HG02571 (cell line): ENCODE results near the gene OTUB2.

Experiments
- ATAC-seq: cut with Tn5 transposase; IDR thresholded peaks from one replicate; pipeline ENCODE4 v1.9.1; 2021; ENCODE audit warnings: mild to moderate bottlenecking, moderate library complexity; ENCODE audit not compliant: unreplicated experiment

The OTUB2 gene

DNA sequence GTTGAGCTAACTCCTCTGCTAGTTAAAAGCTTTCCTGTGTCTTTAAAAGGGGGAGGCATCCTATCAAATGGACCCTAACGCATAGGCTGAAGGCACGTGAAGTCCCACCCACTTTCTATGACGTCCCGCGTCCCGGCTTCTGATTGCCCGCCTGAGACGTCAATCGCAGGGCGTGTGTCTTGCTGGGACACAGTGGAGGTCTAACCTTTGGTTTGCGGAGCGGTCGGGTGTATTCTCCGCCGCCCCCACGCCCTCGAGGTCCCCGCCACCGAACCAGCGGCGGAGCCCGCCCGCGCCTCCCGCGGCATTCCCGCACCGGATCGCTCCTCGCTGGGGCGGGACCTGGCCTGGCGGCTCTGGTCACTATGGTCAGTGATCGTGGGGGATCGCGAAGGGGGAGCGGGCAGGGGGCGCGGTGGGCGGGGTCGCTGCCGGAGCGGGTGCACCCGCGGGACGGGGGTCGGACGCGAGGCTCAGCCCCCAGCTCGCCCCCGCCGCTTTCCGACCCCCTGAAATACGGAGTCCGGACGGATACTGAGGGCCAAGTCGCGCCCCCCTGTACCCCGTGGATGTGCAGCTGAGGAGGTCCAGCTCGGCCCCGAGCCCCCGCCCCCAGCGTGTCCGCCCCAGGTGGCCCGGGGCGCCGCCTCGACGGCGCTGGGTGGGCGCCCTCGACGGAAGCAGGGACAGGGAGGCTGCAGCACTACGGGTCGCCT lies at the start of gene OTUB2:
Gene OTUB2, plus strand, starts transcription at position 168 of the 716 bp plus-strand sequence. Its CDS starts 198 bp downstream, at position 366.
- peak; percentile 98 for ATAC-seq

DNA sequence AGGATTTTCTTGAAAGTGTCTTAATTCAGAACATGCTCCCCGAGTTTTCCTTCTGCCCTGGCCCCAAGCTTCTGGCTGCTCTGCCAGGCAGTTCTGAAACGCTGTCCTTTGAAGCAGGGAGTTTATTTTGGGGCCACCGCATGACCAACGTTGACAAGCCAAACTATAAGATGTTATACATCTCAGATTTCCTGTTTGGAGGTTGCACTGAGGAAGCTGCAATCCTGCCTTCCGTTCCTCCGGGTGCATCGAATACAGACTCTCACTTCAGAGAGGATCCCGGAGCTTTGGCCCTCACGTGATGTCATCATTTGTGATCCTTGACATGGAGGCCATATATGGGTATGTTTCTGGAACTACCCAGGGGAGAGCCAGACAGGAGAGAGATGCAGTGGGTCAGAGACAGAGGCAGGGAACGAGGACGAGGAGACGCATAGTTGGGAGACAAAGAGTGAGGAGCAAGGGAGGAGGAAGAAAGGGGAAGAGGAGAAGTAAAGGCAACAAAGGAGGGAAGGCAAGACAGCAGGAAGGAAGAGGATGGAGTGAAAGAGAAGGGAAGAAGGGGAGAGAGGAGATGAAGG lies 49.6 kb upstream of the OTUB2 start, which contains the start of gene ASB2:
Gene ASB2, minus strand, starts transcription at position 94 of the 581 bp plus-strand sequence. CDS start 12,031 bp downstream, outside the sequence.
- ATAC-seq = peak; percentile 1

DNA sequence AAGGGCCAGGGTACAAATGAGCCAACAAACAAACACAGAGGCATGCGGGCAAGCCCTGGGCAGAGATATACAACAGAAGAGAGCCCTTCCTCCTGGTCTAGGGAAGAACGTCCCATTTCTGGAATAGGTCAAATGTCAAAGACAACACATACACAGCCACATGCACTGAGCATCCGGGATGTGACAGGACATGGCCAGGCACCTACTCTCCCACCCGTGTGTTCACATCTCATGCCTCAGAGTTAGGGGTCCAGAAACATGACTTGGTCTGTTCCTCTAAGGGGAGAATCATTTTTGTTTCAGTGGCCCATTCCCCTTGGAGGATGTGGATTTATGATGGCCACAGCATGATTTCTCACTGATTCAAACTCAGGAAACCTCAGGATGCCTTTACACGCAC lies 49.0 kb upstream of the OTUB2 start:
- no peak for ATAC-seq

DNA sequence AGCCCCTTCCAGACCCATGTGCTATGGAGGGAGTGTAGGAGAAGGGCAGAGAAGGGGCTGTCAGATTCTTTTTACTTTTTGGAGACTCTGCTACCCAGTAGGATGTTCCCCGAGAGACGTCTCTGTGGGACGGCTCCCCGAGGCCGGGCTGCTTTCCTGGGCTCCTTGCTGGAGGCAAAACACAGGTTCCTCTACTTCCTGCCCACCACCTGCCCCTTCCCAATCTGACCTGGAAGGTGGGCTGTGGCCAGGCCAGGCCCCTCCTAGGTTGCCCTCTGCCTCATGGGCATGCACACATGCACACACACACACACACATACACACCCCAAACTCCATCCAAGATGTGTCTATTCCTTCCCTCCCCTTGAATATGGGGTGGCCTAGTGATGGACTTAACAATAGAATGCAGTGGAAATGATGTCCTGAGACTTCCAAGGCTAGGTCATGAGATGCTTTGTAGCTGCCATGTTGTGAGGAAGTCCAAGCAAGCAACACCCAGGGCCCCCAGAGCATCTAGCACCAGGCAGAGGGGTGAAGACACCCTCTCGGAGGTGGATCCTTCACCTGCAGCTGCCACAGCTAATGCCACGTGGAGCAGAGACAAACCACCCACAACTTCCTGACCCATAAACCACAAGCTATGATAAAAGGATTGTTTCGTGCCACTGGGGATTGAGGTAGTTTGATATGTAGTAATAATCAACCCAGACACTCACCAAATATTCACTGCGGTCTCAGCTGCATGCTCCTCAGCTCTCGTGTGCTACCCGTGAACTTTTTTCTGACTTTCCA lies 48.2 kb upstream of the OTUB2 start:
- peak; percentile 40 for ATAC-seq

DNA sequence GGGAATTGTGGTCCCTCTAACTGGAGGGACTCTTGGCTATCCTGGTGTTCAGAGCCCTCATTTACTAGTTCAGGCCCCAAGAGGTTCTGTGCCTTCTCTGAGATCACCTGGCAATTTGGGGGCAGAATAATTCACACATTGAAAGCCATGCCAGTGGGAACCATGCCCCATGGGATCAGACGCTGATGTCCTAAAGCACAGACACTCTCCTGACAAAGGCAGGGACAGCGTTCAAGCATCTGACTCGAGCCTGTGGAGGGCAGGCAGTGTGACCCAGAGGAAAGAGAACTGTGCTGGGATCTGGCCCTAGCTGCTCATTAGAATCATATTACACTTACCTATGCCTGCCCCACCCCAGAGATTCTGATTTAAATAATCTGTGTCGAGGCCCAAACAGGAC lies 47.4 kb upstream of the OTUB2 start:
- no peak for ATAC-seq

DNA sequence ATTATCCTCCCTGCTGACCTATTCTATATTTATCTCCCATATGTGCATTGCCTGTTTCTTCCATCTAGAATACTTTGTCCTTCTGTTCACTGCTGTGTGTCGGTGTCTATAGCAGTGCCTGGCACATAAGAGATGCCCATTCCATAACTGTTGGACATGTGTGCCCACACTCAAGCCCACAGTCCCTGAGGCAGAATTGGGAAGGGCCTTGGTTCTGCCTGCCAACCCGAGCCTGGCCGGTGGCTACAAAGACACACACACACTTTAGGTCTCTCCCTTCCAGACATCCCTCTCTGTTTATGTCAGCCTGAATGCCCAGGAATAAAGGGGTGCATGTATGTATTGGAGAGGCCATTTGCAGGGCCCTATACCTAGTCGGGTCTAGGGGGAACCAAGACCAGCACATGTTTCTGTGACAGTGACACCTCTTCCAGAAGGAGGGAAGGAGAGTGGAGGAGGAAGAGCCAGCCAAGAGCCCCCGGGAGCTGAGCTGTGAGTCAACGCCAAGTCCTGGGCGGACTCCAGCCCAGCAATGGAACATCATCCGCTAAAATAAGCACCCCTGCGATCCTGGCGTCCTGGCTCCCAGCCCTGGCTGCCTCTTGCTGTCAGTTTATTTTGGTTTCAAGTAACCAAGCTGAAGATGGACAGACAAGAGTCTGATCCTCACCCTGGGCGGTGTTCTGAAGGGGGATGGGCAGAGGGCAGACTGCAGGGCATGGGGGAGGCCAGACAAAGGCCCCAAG lies 45.5 kb upstream of the OTUB2 start:
- ATAC-seq = no peak

DNA sequence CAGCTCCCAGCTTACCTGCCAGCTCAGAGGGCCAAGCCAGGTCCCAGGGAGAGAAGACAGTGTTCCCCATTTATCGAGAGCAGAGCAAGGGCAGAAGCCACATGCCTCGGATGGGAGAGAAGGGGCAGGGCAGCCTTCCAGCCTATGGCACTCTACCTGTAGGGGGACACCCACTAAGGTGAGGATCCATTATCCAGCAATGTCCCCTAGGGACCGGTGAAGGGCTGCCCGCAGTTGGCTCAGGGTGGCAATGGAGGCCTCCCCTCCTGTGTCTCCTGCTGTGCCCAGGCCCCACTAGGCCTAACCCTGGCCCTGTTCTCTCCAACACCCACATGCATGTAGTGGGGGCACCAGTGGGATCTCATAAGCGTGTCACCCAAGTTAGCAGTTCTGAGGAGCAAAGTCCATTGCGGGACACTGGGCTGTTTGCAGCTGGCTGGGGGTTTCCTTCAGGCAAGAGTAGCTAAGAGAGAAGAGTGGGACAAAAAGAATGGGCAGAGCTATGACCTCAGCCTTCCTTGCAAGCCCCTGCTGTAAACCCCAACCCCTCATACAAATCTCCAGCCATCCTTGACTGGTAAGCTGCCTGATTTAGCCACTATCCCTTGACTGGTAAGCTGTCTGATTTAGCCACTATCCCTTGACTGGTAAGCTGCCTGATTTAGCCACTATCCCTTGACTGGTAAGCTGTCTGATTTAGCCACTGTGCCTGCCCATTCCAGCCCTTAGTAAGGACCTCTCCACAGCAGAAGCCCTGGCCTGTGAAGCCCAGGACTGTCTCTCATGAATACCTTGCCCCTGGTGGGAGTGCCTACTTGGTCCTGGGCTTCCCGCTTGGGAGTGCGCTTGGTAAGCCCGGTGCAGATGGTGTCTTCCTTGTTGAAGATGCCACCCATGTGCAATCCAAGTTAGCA lies 44.6 kb upstream of the OTUB2 start:
- ATAC-seq = no peak

DNA sequence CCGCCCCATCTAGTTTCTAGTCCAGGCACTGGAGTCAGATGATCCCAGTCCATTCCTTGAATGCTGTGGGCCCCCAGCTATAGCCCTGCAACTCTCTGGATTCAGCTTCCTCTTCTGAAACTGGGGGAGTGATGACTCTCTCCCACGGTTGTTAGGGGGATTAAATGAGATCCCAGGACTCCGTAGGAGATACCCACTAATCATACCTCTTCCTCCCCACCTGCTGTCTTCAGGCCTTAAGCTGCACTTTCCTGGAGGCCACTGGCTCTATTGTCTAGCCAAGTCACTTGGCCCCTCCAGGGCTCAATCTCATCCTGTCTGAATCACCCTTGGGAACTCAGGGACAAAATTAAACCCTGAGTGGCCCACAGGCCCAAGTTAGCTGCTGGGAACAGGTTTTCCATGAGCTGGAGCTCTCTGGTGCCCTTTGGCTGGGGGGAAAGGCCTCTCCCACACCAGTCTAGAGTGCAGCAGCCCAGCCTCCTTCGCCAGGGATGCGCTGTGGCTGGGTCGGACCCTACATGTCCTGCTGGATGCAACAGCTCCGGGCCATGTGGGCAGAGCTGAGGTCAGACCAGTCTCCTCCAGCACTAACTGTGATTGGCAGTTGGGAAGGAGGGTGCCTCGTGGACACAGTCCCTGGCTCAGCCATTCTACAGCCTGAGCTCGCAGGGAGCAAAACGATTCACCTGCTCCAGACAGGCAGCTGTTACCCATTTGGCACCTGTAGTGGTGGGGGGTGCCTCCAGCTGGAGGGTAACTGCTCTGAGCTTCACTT lies 43.7 kb upstream of the OTUB2 start:
- no peak for ATAC-seq

DNA sequence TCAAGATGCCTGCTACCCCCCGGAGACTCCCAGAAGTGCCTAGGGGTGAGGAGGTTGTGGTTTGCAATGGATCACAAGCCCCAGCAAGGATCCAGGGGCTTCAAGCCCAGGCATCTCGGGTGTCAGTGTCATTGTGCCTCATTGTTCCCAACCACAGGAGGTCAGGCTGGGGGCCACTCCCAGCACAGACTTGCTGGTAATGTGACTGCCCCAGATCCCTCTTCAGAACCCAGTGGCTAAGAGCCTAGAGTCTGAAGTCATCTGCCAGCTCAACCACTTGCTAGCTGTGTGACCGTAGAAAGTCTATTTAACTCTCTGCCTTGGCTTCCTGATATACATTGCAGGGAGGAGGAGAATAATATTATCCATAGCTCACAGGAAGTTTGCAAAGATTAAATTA lies 42.1 kb upstream of the OTUB2 start:
- no peak for ATAC-seq

DNA sequence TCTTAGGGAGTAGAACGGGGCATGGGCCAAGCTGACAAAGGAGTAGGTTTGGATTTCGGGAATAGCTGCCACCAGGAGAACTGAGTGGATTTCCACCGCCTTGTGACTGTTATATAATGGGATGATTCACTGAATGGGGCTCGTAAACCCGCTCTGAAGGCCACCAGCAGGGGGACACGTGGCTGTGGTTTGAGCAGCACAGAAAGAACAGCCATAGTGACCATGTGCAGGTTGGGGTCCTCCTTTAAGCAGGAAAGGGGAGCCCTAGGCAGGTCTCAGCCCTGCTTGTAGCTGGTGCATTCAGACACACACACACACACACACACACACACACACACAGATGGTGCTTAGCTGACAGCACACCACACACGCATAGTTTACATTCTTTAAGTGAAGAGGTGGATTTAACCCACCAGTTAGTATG lies 41.1 kb upstream of the OTUB2 start:
- no peak for ATAC-seq

DNA sequence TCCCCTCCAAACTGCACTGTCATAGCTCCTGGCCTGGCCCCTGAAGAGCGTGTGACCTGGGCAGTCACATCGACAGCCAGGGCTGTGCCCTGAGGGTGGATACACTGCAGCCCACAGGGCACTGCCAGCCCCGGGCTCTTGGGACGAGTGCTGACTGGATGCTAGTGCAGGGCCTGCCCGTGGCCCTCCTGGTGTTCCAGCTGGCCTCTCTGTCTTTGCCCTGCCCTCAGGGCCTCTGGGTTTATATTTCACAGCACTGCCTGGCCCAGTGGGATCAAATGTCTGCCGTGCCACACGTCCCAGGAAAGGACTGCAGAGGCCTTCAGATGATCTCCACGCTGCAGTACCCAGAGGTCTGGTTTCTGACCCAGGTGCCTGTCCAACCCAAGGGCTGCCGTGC lies 39.2 kb upstream of the OTUB2 start:
- no peak for ATAC-seq

DNA sequence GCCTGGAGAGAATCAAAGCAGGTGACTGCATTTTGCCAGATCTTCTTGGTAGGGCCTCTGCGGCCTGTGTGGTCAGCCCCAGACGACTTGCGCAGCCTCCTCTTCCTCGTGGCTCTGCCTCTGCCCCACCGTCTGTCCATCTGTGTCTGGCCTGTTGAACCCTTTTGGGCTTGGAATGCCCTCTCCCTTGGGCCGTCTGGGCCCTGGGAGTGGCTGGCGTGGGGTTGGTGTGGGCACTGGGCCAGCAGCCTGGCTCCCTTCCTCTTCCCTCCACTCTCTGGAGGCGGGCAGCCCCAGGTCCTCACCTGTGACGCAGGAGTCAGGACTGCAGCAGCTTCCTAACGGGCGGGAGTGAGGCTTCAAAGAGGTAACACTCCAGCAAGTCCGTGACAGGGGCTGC lies 38.8 kb upstream of the OTUB2 start:
- no peak for ATAC-seq

DNA sequence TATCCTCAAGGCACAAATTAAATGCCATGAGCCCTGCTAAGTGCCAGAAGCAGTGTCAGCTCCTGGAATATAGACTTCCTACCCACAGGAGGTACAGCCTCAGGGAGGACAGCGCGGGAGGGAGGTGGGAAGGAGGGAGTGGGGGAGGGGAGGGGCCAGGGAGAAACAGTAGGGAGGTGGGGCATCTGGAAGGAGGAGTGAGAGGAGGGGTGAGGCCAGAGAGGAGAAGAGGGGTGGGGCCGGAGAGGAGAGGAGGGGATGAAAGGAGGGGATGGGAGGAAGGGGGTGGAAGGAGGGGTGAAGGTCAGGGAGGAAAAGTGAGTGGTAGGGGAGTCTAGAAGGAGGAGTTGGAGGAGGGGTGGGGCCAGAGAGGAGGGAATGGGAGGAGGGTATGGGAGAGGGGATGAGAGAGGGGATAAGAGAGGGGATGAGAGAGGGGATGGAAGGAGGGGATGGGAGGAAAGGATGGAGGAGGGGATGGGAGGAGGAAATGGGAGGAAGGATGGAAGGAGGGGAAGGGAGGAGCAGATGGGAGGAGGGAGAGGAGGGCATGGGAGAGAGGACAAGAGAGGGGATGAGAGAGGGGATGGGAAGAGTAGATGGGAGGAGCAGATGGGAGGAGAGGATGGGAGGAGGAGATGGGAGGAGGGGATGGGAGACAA lies 38.2 kb upstream of the OTUB2 start:
- no peak for ATAC-seq

DNA sequence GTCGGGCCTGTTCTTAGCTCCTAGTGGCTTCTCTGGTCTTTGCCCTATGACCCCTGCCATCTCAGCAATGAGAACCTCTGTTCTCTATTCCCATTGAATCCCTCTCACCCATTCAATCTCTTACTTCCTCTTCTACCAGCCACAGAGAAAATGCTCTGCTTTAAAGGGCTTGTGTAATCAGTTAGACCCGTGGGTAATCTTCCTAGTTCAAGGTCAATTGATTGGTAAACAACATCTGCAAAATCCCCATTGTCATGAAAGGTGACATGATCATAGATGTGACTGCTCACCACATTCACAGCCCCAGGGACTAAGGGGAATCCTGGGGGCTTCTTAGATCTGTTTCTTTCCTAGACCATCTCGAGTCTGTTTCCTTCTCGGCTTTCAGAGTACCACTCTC lies 36.2 kb upstream of the OTUB2 start:
- ATAC-seq = no peak

DNA sequence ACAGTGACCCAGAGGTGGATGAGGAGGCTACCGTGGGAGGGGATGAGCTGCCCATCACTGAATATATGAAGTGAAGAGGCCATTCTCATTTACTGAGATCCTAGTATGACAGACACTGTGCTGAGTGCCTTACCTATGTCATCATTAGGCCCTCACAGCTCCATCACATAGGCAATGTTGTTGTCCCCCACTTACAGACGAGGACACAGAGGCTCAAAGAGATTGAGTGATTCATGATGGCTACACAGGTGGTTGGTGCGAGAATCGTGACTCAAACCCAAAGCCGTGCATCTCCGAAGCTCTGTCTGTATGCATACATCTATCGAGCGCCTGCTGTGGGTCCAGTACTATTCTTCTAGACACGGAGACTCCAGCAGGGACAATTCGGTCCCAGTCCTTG lies 34.9 kb upstream of the OTUB2 start:
- ATAC-seq = no peak

DNA sequence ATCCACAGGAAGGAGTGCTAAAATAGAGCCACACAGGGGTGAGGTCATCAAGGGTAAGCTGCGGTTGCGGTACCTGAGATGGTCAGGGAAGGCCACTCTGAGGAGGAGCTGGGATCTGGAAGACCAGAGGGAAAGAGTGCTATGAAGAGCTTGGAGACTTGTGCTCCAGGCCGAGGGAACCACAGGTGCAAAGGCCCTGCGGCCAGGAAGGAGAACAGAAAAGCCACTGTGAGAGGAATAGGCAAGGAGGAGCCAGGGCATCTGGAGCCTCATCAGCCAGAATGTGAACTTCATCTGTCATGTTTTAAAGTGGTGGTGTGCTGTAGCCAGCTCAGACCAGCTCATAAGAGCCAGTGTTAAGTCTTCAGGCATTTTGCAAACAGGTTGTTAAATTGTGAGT lies 34.5 kb upstream of the OTUB2 start:
- ATAC-seq = no peak

DNA sequence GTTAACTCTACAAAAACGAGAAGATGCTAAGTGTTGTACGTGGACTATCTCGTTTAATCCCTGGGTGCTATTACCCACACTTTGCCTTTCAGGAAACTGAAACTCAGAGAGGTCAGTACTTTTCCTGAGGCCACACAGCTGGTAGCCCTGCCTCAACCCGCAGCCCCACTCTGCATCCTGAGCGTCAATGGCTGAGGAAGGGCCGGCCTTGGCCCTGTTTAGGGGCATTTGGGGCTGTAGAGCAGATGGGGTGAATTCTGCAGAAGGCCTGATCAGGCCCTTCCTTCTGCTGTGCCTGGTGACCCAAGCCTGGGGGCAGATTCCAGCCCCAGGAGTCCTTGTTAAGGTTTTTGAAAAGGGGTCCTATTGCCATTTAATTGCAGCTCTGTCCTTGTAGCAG lies 32.8 kb upstream of the OTUB2 start:
- no peak for ATAC-seq

DNA sequence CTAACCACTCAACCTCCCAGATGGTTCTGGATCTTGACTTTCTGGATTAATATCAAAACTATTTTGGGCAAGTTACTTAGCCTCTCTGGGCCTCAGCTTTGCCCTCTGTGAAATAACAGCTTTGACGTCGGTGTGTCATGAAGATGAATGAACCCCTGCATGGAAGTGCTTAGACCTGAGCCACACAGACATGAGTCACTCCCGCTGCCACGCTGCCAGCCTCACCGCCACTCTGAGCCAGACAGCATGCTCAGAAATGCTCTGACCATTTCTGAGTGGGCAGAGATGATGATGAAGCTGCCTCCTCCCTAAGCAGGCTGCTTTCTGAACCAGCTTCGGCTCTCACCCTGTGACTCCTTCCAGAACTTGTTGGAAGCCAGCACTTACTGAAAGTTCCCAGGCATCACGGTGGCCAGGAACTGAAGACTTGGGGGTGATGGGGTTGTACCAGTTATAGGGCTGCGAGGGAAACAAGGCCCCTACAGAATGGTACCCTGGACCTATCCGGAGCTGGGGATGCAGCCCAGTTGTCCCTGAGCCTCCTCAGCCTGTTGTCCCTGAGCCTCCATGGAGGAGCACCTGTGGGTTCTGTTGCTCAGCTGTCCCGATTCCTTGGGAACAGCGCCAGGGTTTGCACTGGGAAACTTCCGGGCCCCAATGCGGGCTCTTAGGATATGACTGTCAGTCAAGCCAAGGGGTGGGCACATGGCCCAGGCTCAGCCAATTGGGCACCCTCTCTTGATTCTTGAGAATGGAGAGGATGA lies 31.0 kb upstream of the OTUB2 start:
- ATAC-seq = no peak
